ENCODE results near the gene GBP2.
"Not testable (repeated sequence)": the region's sequence is repeated elsewhere in the genome, so short reads cannot be mapped to it uniquely, and the experiment has no call there.

GBP2 gene

DNA sequence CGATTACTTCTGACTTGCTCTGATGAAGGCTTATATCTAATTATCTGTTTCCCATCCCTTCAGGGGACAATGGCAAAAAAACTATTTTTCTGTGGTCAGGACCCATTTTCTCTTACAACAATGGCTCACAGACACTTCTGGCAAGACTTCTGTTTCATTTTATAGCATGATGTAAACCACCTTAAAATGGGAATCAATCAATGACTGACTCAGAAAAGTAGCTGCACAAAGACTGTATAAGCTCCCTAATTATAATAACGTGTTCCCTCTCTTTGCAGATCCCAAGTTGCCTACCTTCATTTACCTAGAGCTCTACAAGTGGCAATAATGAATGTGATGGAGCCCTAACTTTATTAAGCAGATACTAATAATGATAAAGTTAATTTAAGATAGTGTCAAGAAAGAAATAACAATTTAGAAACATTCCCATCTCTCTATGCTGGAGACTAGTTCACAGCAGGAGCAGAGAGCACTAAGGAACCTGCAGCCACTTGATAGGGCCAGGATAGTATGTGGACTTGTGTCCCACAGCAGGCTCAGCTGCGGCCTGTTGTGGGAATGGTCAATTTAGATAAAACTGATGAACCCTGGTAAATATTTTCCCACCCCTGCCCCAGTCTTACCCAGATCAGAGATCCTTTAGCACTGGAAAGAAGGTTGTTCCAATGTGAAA lies 538 bp downstream of the GBP2 start:
- DNase-seq = peak; percentile 14

DNA sequence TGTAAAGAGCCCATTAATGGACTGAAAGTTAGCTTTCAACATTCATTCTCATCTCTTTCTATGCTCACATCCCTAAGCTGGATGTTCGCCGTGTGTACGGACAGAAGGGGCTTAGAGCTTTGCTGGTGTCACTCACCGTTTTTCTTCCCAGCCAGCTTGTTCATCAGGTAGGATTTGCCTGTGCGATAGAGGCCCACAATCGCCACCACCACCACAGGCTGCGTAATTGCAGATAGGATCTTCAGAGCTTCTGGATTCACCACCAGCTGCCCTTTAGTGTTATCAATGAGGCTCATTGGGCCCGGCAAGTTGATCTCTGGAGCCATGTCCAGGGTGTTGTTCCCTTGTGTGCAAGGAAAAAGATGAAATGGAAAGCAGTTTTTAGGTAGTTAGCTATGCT lies 4.3 kb downstream of the GBP2 start:
- DNase-seq = no peak

DNA sequence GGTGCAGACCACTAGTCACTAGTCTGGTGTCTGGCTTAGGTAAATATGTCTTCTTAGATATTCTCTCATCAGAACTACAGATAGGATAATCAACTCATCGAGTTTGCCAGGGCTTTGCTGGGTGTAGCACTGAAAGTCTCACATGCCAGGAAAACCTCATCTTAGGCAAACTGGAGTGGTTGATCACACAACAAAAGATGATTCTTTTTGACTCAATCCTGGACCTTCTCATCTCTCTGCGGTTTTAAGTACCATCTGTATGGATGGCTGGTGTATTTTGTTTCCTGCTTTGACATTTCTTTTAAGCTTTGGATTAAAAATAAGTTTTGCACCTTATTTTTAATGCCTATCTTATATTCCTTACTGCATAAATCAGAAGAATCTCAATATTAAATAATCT lies 11.3 kb downstream of the GBP2 start:
- no peak for DNase-seq

DNA sequence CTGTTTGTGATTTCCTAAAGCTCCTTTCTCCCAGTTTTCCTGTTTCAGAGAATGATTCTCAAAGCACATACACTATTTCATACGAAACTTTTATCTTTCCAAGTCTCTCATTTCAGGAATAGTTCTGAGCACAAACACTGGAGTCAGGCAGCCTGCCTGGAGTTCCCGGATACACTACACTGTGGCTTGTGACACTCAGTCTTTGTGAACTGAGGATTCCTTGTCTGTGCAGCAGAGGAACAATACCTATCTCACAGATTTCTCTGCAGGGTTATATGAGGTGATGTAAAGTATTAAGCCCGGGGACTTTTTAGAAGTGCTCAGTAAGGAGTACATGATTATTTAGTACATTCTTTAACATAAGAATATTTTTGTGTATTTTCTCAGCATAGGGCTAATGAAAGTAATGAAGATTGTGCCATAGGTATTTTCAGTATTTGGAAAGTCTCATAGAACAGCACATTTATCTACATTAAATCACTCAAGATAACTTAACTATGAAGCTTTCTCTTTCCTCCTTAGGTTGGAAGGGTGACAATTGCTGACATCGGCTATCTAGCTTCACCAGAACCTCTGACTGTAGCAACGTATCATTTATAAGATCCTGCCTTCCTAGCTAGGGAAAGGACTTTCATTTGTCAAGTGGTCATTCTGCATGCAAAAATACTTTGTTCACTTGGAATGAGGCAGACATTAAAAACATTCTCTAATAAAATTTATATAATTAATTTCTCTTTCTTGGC lies 12.9 kb downstream of the GBP2 start:
- no peak for DNase-seq

DNA sequence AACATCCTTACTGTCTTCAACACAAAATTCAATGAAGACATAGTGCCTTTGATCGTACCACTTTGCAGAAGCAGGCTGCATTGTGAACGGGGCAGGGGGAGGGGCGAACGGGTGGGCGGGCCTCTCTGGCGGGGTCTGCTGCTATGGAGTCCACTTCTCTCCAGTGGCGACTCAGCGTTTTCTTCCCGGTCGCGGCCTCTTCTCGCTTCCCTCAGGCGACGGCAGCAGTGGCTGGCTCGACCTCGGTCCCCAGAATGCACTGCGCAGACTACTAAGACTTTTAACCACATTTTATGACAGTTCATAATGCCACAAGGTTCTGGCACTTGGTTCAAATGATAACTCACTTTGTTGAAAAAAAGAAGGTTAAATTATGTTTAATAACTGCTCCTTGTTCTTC lies 21.2 kb downstream of the GBP2 start:
- no peak for DNase-seq

DNA sequence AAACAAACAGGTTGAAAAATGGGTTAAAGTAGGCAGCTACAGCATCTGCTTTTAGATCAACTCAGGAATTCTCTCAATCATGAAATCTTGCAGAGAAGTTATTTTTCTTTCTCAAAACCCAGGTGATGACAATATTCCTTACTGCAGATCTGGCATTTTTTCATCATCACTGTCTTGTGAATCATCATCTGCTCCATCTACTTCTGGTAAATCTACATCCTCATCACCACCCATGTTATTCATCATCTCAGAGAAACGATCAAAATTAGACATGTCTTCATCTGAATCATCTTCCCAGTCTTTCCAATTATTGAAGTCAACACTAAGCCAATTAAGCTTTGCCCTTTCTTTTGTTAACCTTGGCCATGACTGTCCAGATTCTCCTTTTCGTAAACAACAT lies 21.8 kb downstream of the GBP2 start:
- DNase-seq = no peak

DNA sequence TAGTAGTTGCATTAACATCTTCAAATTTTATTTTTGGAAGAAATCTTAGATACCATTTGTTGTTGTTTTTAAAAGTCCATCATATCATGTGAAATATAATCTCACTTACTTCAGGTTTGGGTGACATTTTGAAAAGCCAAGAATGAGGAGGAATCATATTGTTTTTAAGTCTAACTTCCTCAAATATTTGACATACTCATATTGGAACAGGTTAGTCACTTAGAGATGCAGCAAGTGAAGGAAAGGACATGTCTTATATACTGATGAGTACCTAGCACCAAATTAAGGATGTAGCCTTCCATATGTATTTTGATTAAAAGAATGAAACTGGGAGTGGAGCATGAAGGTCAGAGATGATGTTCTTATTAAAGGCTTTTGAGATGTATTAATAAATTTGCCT lies 23.9 kb downstream of the GBP2 start:
- no peak for DNase-seq

DNA sequence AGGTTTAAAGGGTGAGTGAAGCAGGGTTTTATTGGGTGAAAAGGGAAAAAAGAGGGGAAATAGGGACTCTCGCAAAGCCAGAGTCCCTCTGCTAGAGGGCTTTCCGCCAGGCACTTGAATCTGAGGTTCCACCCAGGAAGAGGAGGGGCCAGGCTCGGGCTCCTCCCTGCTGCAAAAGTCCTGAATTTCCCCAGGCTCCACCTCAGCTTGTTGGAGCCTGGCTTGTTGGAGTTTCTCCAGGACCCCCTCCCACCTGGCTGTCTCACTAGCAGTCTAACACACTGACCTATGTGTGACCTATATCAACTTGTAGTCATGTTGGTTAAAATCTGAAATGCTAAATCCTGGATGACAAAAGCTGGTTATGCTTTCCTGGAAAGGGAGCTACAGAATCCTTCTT lies 25.5 kb downstream of the GBP2 start:
- DNase-seq = no peak

DNA sequence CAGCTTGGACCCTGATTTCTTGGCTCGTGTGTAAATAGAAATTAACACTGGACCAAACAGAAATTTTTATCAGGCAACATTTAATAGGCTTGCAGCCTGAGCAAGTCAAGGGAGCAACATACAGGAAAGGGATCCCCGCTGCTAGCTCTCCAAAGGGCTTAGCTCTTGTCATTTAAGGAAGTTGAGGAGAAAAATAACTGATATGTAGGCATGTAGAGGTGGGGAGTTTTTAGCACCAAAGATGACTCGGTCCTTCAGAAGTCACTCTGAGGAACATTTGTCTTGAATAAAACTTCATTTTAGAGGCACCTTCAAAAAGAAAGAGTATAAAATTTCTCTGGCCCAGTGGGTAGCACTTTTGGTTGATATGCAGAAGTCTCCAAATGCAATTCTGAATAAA lies 27.1 kb downstream of the GBP2 start:
- DNase-seq = no peak

DNA sequence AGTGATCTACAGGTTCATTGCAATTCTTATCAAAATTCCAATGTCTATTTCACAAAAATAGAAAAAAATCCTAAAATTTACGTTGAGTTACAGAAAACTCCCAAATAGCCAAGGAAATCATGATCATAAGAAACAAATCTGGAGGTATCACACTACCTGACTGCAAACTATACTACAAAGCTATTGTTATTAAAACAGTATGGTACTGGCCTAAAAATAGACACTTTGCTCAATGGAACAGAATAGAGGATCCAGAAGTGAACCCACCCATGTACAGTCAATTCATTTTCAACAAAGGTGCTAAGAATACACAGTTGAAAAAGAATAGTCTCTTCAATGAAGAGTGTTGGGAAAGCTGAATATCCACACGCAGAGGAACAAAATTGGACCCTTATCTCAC lies 30.2 kb downstream of the GBP2 start:
- no peak for DNase-seq

DNA sequence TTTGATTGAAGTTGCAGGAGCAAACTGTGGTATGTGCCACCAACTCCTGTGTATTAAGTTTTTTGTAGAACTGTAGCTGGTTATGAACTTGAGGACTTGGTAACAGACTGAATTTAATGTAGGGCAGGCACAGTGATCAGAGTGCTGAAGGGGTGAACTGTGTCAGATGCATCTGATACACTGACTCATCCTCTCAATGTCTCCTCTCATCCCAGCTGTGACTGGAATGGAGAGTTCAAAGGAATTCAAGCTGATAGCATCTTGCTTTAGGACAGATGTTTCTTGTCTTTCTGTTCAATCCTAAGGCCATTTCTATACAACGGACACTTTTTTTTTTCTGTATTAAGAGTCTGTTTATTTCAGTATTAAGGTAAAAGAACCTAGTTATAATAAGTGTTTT lies 36.0 kb downstream of the GBP2 start:
- DNase-seq = no peak

DNA sequence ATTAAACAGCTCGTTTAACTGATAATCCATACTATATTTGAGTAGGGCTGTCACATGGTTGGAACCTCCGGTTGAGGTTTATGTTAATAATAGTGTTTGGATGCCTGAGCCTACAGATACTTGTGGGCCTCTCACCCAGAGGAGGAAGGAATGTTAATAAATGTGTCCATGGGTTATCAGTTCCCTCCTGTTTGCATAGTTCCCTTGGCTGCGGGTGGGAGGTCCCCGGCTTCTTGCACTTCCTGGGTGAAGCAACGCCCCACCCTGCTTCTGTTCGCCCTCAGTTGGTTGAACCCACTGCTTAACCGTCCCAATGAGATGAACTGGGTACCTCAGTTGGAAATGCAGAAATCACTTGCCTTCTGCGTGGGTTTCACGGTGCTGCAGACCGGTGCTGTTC lies 37.3 kb downstream of the GBP2 start:
- no peak for DNase-seq

DNA sequence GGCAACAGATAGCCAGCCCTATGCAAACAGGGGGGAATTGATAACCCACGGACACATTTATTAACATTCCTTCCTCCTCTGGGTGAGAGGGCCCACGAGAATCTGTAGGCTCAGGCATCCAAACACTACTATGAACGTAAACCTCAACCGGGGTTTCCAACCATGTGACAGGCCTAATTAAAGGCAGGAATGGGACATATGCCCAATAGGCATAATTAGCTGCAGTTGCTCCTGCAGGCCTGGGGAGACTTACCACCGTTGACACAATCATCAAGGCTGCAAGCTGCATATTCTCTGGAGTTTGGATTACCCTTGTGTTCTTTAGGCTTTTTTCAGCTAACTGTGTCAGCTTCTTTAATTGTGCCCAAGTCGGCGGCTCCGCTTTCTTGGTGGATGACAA lies 38.7 kb downstream of the GBP2 start:
- DNase-seq = no peak

DNA sequence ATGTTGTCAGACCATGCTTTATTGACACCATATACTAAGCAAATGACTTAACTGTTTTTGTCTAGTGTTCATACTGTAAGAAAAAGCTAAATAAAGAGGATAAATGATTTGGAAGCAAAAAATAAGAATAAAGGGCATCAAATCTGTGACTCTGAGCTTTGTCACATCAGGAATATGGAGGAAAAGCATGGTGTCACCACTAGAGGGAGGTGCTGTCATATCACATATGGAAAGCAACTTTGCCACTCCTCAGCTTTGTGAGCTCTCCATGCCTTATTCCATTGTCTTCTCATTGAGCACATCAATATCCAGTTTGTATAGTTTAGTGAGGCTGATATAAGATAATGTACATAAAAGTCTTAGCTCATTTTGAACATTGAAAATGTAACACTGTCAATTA lies 40.1 kb downstream of the GBP2 start:
- peak; percentile 79 for DNase-seq

DNA sequence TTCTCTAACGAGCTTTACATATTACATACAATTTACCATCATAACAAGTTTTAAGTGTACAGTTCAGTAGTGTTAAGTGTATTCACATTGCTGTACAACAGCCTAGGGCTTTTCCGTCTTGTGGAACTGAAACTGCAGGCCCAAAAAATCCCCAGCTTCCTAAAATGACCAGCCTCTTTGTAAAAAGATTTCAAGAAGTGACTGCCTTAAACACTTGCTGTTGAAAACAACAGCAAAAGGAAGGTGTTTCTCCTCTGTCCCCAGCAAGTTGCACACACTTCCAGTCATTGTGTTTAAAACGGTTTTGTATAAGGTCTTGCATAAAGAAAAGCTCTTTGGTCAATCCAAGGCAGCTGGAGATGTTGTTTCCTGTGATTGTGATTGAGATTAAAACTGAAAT lies 44.9 kb downstream of the GBP2 start:
- no peak for DNase-seq

DNA sequence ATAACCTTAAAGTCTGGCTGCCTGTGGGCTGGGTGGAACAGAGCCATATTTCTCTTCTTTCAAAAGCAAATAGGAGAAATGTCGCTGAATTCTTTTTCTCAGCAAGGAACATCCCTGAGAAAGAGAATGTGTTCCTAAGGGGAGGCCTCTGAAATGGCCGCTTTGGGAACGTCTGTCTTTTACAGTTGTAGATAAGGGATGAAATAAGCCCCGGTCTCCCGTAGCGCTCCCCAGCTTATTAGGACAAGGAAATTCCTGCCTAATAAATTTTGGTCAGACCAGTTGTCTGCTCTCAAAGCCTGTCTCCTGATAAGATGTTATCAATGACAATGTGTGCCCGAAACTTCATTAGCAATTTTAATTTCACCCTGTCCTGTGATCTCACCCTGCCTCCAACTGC lies 45.8 kb downstream of the GBP2 start:
- DNase-seq = not testable (repeated sequence)

DNA sequence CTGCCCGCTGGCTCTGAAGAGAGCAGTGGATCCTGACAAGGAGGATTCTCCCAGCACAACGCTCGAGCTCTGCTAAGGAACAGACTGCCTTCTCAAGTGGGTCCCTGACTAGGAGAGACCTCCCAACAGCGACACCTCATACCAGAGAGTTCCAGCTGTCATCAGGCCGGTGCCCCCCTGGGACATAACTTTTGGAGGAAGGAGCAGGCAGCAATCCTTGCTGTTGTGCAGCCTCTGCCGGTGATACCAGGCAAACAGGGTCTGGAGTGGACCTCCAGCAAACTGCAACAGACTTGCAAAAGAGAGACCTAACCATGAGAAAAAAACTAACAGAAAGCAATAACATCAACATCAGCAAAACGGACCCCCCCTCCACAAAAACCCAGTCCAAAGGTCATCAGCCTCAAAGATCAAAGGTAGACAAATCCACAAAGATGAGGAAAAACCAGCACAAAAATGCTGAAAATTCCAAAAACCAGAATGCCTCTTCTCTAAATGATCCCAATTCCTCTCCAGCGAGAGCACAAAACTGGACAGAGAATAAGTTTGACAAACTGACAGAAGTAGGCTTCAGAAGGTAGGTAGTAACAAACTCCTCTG lies 53.3 kb downstream of the GBP2 start:
- DNase-seq = not testable (repeated sequence)

DNA sequence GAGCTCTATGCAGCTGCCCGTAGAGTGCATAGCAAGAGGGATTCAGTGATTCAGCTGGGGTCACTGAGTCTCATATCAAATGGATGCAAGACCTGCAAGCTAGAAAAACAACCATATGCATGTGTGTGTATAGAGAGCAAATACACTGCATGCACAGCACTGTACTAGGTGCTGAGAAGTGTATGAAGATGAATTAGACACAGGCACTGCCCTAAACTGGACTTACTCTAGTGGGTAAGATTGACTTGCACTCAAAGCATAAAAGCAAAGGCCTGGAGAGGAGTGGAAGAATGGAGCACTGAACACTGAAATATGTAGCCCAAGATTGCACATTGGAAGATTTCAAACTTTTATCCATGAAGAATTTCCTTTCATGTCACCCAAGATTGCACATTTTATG lies 55.4 kb downstream of the GBP2 start:
- no peak for DNase-seq

DNA sequence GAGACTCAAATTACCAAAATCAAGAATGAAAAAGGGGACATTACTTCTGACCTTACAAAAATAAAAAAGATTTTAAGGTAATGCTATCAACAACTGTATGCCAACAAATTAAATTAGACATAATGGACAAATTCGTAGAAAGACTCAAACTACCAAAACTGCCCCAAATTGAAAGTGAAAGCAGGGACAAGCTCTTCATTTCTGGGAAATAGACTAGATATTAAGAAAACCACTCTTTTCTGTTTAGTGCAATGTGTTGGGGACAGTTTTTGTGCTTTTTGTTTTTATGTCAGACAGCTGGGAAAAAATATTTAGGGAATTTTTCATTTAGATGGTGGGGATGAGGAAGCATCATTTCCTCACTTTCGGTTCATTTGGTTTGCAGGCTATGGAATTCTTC lies 56.0 kb downstream of the GBP2 start:
- DNase-seq = peak; percentile 62

DNA sequence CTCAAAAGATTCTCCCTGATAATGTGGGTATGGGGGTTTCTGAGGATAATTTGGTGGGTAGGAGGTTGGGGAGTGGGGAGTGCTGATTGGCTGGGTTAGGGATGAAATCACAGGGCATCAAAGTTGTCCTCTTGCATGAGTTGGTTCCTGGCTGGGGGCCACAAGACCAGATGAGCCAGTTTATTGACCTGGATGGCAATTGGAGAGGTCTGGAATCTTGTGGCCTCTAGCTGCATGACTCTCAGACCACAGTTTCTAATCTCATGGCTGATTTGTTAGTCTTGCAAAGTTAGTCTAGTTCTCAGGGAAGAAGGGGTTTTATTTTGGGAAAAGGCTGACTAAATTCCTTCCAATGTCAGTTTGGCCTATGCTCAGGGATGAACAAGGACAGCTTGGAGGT lies 57.6 kb downstream of the GBP2 start:
- no peak for DNase-seq

DNA sequence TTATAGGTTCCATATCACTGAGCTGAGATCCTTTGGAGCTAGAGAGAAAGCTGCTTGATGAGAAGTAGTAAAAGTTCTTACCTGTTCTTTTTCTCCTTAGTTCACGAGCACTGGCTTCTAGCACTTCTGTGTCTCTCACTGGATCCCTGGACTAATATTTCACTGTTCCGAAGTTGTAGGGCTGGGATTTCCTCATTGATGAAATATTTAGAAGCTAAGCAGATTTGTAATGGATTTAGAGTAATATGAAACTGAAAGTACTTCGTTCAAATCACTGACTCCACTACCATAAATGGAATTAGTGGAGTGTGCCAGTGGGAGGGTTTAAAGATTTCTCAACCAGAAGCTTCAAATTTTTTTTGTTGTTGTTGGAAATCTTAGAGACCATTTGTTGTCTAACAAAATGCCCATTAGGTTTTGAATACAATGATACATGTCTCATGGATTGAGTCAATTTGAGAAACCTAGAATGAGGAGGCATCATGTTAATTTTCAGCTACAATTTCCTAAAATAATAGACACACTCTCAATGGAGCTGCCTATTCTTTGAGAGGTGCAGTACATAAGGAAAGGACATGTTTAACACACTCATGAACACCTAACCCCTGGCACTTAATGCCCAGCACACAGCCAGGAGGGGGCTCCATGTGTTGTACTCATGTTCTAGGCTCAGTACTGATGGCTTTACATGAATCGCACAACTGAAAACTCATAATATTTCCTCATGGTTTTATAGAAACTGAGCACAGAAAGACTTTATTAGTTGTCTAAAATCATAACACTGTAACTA lies 60.6 kb downstream of the GBP2 start, which contains the start of gene GBP1:
Gene GBP1, minus strand, starts transcription at position 130 of the 790 bp plus-strand sequence. CDS start 1,974 bp downstream, outside the sequence.
- DNase-seq = peak; percentile 71

DNA sequence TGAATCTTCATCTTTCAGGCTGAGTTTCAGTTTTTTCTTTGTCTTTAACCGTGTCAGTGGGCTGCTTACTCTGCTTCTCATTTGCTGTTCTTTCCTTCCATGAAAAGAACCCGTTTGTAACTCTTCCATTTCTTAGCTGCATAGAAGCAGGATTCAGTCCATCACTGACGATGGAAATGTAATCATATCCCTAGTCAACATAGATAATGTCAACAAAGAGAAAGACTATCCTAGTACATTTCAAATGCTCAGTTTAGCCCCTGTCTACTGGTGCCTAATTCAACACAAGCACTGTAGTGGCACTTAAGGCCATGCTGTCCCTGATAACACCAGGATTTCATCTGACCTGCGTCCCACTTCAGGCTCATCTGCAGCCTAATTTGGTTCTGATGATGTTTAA lies 61.3 kb downstream of the GBP2 start:
- no peak for DNase-seq

DNA sequence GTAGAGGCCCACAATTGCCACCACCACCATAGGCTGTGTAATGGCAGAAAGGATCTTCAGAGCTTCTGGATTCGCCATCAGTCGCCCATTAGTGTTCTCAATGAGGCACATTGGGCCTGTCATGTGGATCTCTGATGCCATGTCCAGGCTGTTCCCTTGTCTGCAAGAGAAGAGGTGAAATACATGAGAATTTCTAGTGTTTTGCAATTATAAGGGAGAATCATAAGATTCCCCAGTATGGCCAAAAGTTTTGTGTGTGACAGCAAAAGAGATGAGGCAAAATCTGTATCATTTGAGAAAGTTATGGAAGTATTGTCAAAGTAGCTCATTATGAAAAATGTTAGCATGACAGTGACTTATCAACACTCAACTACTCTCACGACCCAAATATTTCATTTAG lies 62.8 kb downstream of the GBP2 start:
- DNase-seq = no peak

DNA sequence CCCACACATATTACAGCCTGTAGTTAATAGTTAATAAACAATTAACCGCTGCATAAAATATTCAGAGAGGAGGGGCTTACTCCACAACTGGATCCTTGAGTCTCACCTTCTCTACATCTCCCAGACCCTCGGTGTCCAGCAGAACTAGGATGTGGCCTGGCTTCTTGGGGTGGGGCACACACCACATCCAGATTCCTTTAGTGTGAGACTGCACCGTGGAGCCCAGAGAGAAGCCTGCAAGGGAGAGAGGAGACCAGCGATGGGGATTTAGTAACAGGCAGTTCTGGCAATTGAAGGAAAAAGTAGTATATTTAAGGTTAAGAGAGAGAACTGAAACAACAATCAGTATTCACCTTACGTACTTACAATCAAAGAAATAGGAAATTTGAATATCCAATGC lies 65.8 kb downstream of the GBP2 start:
- no peak for DNase-seq

Data from CD4-positive, alpha-beta T cell treated with Interleukin-10 for 1 hour (primary cell).